Measurements from ENCODE around the gene MAGEB1.

The MAGEB1 gene

DNA sequence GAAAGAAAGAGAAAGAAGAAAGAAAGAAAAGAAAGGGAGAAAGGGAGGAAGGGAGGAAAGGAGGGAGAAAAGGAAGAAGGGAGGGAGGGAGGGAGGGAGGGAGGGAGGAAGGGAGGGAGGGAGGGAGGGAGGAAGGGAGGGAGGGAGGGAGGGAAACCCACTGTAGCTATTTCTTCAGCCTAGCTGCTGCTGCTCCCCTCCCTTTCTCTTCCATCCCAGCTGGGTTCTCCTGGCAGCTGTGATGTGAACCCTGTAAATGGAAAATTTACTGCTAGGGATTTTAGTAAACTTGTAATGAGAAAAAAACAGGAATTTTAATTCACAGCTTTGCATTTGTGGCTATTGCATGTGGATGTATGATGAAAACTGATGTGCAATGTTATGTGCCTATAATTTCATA lies 54.3 kb downstream of the MAGEB1 start:
- no peak for DNase-seq

Data from stimulated activated naive CD4-positive, alpha-beta T cell treated with Interleukin-2 at 50 U/mL for 16 hours (primary cell).